Measurements from ENCODE around the gene ZNF606. TPM values are rescaled to one million over a fixed set of nuclear protein-coding genes. Genes with fewer than 3 reads are reported as not detected.

Gene ZNF606
- total and polyA plus RNA-seq, 10 of the 15 experiments (the other 5 are each of a cell fraction or from before 2014, with no cell fraction given): 2.2 to 10.6 (median 7.6) TPM

DNA sequence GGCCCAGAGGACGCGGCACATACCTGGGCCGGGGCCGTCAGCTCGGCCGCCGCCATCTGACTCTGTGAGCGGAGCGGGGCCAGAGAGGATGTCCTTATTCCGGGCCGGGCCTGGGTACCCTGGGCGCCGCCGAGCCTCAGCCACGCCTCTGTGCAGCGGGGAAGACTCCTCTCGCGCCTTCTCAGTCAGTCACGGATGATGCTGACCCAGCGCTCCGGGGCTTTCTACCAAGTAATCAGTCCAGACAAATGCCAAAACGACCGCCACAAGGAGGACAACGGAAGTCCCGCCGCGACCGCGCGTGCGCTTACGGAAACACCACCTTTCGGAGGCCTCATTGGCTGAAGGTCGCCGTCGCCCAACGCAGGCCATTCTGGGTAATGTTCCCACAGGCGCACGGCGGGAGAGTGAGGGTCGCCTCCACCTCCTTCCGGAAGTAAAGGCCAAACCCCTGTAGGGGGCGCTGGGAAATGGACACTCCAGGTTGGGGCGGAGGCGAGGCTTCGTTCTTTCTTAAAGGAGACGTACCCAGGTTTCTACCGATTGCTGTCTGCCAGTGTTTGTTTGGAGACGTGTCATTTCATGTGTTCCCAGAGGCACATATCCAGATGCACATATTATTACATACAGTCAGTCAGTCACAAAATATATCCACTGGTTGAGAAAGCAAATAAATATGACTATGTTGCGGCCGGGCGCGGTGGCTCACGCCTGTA is 55.0 kb downstream of the ZNF606 start, which contains the start of gene ZNF256 (continued):
- TF ChIP-seq, protein P1, sequence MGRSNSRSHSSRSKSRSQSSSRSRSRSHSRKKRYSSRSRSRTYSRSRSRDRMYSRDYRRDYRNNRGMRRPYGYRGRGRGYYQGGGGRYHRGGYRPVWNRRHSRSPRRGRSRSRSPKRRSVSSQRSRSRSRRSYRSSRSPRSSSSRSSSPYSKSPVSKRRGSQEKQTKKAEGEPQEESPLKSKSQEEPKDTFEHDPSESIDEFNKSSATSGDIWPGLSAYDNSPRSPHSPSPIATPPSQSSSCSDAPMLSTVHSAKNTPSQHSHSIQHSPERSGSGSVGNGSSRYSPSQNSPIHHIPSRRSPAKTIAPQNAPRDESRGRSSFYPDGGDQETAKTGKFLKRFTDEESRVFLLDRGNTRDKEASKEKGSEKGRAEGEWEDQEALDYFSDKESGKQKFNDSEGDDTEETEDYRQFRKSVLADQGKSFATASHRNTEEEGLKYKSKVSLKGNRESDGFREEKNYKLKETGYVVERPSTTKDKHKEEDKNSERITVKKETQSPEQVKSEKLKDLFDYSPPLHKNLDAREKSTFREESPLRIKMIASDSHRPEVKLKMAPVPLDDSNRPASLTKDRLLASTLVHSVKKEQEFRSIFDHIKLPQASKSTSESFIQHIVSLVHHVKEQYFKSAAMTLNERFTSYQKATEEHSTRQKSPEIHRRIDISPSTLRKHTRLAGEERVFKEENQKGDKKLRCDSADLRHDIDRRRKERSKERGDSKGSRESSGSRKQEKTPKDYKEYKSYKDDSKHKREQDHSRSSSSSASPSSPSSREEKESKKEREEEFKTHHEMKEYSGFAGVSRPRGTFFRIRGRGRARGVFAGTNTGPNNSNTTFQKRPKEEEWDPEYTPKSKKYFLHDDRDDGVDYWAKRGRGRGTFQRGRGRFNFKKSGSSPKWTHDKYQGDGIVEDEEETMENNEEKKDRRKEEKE (IDR thresholded peaks at IDR 0.05): no peak
- TF ChIP-seq IKZF1 (conservative IDR thresholded peaks at IDR 0.05) (peak; percentile 65), STAT3 (IDR thresholded peaks at IDR 0.05; ENCODE audit: low read depth, low read length) (no peak), NRF1 (conservative IDR thresholded peaks at IDR 0.05; ENCODE audit: low read depth, low read length) (no peak), BMI1 (IDR thresholded peaks at IDR 0.05; ENCODE audit: borderline replicate concordance) (no peak), MEF2A (IDR thresholded peaks at IDR 0.05; ENCODE audit: insufficient read depth, low read depth, low read length) (no peak), SMAD5 (IDR thresholded peaks at IDR 0.05; ENCODE audit: low read depth) (no peak), SMAD1 (IDR thresholded peaks at IDR 0.05; ENCODE audit: low read depth, partially characterized antibody) (no peak), ETV6 (conservative IDR thresholded peaks at IDR 0.05 in 1 of 2, IDR thresholded peaks at IDR 0.05 in 1 of 2; ENCODE audit: borderline replicate concordance in 1 of 2, low read depth in 1 of 2) (no peak), MYB (IDR thresholded peaks at IDR 0.05; ENCODE audit: borderline replicate concordance, low read depth, low read length) (no peak), SMARCA5 (IDR thresholded peaks at IDR 0.05) (no peak), TARDBP (IDR thresholded peaks at IDR 0.05; ENCODE audit: borderline replicate concordance) (no peak), TCF7 (IDR thresholded peaks at IDR 0.05; ENCODE audit: borderline replicate concordance) (no peak), SP1 (IDR thresholded peaks at IDR 0.05; ENCODE audit: low read depth, low read length) (peak; percentile 54), HCFC1 (IDR thresholded peaks at IDR 0.05; ENCODE audit: low read length) (peak; percentile 58; the same call in 1 of the 2 replicates), ZNF622 (IDR thresholded peaks at IDR 0.05) (no peak), HDAC2 (IDR thresholded peaks at IDR 0.05) (no peak), JUND (IDR thresholded peaks at IDR 0.05; ENCODE audit: low read depth, low read length) (no peak), CBFB (IDR thresholded peaks at IDR 0.05; ENCODE audit: low read depth) (no peak), NFIC (IDR thresholded peaks at IDR 0.05; ENCODE audit: low read depth, low read length) (no peak)
- TF ChIP-seq, protein P2, sequence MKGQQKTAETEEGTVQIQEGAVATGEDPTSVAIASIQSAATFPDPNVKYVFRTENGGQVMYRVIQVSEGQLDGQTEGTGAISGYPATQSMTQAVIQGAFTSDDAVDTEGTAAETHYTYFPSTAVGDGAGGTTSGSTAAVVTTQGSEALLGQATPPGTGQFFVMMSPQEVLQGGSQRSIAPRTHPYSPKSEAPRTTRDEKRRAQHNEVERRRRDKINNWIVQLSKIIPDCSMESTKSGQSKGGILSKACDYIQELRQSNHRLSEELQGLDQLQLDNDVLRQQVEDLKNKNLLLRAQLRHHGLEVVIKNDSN (IDR thresholded peaks at IDR 0.05; ENCODE audit: borderline replicate concordance, extremely low read length, insufficient read depth, low read depth, low read length): no peak
- TF ChIP-seq, protein P3, sequence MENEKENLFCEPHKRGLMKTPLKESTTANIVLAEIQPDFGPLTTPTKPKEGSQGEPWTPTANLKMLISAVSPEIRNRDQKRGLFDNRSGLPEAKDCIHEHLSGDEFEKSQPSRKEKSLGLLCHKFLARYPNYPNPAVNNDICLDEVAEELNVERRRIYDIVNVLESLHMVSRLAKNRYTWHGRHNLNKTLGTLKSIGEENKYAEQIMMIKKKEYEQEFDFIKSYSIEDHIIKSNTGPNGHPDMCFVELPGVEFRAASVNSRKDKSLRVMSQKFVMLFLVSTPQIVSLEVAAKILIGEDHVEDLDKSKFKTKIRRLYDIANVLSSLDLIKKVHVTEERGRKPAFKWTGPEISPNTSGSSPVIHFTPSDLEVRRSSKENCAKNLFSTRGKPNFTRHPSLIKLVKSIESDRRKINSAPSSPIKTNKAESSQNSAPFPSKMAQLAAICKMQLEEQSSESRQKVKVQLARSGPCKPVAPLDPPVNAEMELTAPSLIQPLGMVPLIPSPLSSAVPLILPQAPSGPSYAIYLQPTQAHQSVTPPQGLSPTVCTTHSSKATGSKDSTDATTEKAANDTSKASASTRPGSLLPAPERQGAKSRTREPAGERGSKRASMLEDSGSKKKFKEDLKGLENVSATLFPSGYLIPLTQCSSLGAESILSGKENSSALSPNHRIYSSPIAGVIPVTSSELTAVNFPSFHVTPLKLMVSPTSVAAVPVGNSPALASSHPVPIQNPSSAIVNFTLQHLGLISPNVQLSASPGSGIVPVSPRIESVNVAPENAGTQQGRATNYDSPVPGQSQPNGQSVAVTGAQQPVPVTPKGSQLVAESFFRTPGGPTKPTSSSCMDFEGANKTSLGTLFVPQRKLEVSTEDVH (IDR thresholded peaks at IDR 0.05; ENCODE audit: low read depth, partially characterized antibody): peak; percentile 74
- TF ChIP-seq, protein P4, sequence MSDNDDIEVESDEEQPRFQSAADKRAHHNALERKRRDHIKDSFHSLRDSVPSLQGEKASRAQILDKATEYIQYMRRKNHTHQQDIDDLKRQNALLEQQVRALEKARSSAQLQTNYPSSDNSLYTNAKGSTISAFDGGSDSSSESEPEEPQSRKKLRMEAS (IDR thresholded peaks at IDR 0.05; ENCODE audit: low read depth, low read length): peak; percentile 51; the same call in 1 of the 2 replicates
- TF ChIP-seq, protein P5, sequence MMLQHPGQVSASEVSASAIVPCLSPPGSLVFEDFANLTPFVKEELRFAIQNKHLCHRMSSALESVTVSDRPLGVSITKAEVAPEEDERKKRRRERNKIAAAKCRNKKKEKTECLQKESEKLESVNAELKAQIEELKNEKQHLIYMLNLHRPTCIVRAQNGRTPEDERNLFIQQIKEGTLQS (IDR thresholded peaks at IDR 0.05; ENCODE audit: borderline replicate concordance, extremely low read depth, low read depth, low read length): no peak

Measured in GM12878 (cell line).